OCI-LY7 (cell line): ENCODE results near the gene HMCES. TPM values are rescaled to one million over a fixed set of nuclear protein-coding genes. Genes with fewer than 3 reads are reported as not detected.
"Not testable (repeated sequence)": the region's sequence is repeated elsewhere in the genome, so short reads cannot be mapped to it uniquely, and the experiment has no call there.

ENCODE experiments used
- BruUV-seq: library from RNA; stranded (reverse); fragments of 400-500 nt; replicated peaks from 2 replicates; lab custom pipeline; 2021; lab: Mats Ljungman, UMichigan
- CTCF ChIA-PET: fragments of 300-600 bp; sonication (Branson Sonifier 250); formaldehyde crosslinking; loops from one replicate; lab custom pipeline; 2022; ENCODE audit warnings: antibody characterized with exemption; ENCODE audit not compliant: unreplicated experiment; lab: Charles Lee
- POLR2A ChIA-PET: fragments of 300-600 bp; sonication (Branson Sonifier 250); formaldehyde crosslinking; loops from one replicate; lab custom pipeline; 2022; ENCODE audit warnings: antibody characterized with exemption; lab: Charles Lee
- DNase-seq: peaks from one replicate; pipeline ENCODE4 v3.0.0-alpha.2; 2015; ENCODE audit warnings: low spot score
- H2AFZ ChIP-seq: fragments of 200-600 bp; sonication (generic), shearing (Covaris generic); 2 replicates; pipeline ENCODE4 v1.6.1; 2014; ENCODE audit warnings: mild to moderate bottlenecking, antibody characterized with exemption, low read length, moderate library complexity
- H3K27ac ChIP-seq: fragments of 200-600 bp; sonication (generic); 2 replicates; pipeline ENCODE4 v1.5.1; 2014; ENCODE audit warnings: mixed run types, low read depth, mild to moderate bottlenecking, moderate library complexity, low read length, inconsistent platforms; ENCODE audit not compliant: poor library complexity, severe bottlenecking
- H3K36me3 ChIP-seq: fragments of 200-600 bp; sonication (generic); 2 replicates; pipeline ENCODE4 v1.6.1; 2014; ENCODE audit warnings: mild to moderate bottlenecking, antibody characterized with exemption, low read length, moderate library complexity, mixed read lengths; ENCODE audit not compliant: insufficient read depth
- H3K4me1 ChIP-seq: fragments of 200-600 bp; sonication (generic); 2 replicates; pipeline ENCODE4 v1.5.1; 2014; ENCODE audit warnings: mild to moderate bottlenecking, low read length; ENCODE audit not compliant: insufficient read depth, poor library complexity, severe bottlenecking
- H3K4me2 ChIP-seq: fragments of 200-600 bp; sonication (generic); 2 replicates; pipeline ENCODE4 v1.6.1; 2014; ENCODE audit warnings: mild to moderate bottlenecking, low read length
- H3K4me3 ChIP-seq: fragments of 200-600 bp; sonication (generic); 2 replicates; pipeline ENCODE4 v1.5.1; 2014; ENCODE audit warnings: mild to moderate bottlenecking, low read depth, low read length; ENCODE audit not compliant: poor library complexity, severe bottlenecking
- H3K79me2 ChIP-seq: fragments of 200-600 bp; sonication (generic); 2 replicates; pipeline ENCODE4 v1.6.1; 2016; ENCODE audit warnings: low read depth, mild to moderate bottlenecking, low read length, moderate library complexity, mixed read lengths; ENCODE audit not compliant: insufficient read depth
- H3K9me2 ChIP-seq: fragments of 200-600 bp; sonication (generic); 2 replicates; pipeline ENCODE4 v1.6.1; 2016; ENCODE audit warnings: mild to moderate bottlenecking, low read length, mixed read lengths; ENCODE audit not compliant: insufficient read depth
- H3K9me3 ChIP-seq: fragments of 200-600 bp; sonication (generic); 2 replicates; pipeline ENCODE4 v1.6.1; 2014; ENCODE audit warnings: mild to moderate bottlenecking, mixed run types, low read length, mixed read lengths
- H4K20me1 ChIP-seq: fragments of 200-600 bp; sonication (generic); 2 replicates; pipeline ENCODE4 v1.6.1; 2014; ENCODE audit warnings: mild to moderate bottlenecking, antibody characterized with exemption, low read length, moderate library complexity, mixed read lengths; ENCODE audit not compliant: insufficient read depth
- CTCF ChIP-seq: fragments of 200-600 bp; sonication (generic); conservative IDR thresholded peaks from 2 replicates; pipeline ENCODE4 v1.5.1; 2014; ENCODE audit warnings: mild to moderate bottlenecking, antibody characterized with exemption, low read length, moderate library complexity, mixed read lengths
- EZH2phosphoT487 ChIP-seq: fragments of 200-600 bp; sonication (generic); IDR thresholded peaks from 2 replicates; pipeline ENCODE4 v1.6.1; 2018; ENCODE audit warnings: low read depth, borderline replicate concordance, mild to moderate bottlenecking, mixed run types, antibody characterized with exemption, low read length, moderate library complexity, mixed read lengths
- intact Hi-C: fragments of 100-400 bp; cut with micrococcal nuclease; formaldehyde crosslinking; loops from one replicate; pipeline ENCODE4 v1.10.0; 2022; ENCODE audit not compliant: unreplicated experiment
- total RNA-seq, 2 experiments: library from RNA; depleted of rRNA in 1 of 2; stranded (reverse); fragments of >200 nt in 1 of 2; shearing (Covaris generic) in 1 of 2; gene quantifications; 2 replicates each; pipeline ENCODE4 v1.2.3, GENCODE V29; 2014 to 2022

The HMCES gene
- total RNA-seq, 2 experiments from 2014 or later = 90.6 to 287 TPM

- DNase-seq = peak; percentile 94
Measured at GRCh38 chr3:129245641-129246306, 32.9 kb upstream of the HMCES start.

GRCh38 chr3:129246636-129247035 lies 32.0 kb upstream of the HMCES start:
- intact Hi-C loops = loop anchor here (5.0 kb wide), 1 partner anchor 369 kb away; the partner anchor contains the start of gene ACAD9
- BruUV-seq = no TSS peak
- H4K20me1 ChIP-seq = no peaks in the 10 kb centered on the region
- H3K4me2 ChIP-seq = no peak overlapping the region
- CTCF ChIA-PET = interaction anchor here (0.8 to 2.8 kb wide), 4 partner anchors 10 to 277 kb away, joined by 3 to 17 read pairs (median 4); partner anchors contain the start of gene RAB43
- no peak for DNase-seq
- POLR2A ChIA-PET = interaction anchor here (0.6 to 3.4 kb wide), 15 partner anchors 11 to 329 kb away, joined by 3 to 15 read pairs (median 4); no protein-coding TSS in a partner anchor
- no peak for TF ChIP-seq CTCF
- TF ChIP-seq EZH2phosphoT487 = no peak
- no peaks in the 10 kb centered on the region for H3K9me3 ChIP-seq
- H3K27ac ChIP-seq = no peak overlapping the region
- no peaks in the 10 kb centered on the region for H3K36me3 ChIP-seq
- H2AFZ ChIP-seq = no peak overlapping the region
- H3K4me1 ChIP-seq = peaks cover 28% of the 10 kb centered on the region
- H3K9me2 ChIP-seq = no peaks in the 10 kb centered on the region
- H3K79me2 ChIP-seq = peaks cover 23% of the 10 kb centered on the region; the same call in 1 of the 2 replicates
- no peak overlapping the region for H3K4me3 ChIP-seq

More at GRCh38 chr3:129245641-129246306, 32.9 kb upstream of the HMCES start:
- H3K36me3 ChIP-seq, H4K20me1 ChIP-seq, H3K9me2 ChIP-seq, H3K4me3 ChIP-seq, H3K9me3 ChIP-seq, H3K27ac ChIP-seq, BruUV-seq: not testable (repeated sequence)
- H3K79me2 ChIP-seq = peaks cover 23% of the 10 kb centered on the region; the same call in 1 of the 2 replicates
- H3K4me2 ChIP-seq = peak overlapping the region; percentile 49
- peak overlapping the region; percentile 49; the same call in 1 of the 2 replicates for H2AFZ ChIP-seq
- H3K4me1 ChIP-seq = peaks cover 28% of the 10 kb centered on the region
- CTCF ChIA-PET = interaction anchor here (0.6 to 2.8 kb wide), 10 partner anchors 21 to 276 kb away, joined by 3 to 17 read pairs (median 4); partner anchors contain the start of gene RAB43
- intact Hi-C loops = loop anchor here (1.0 to 5.0 kb wide), 4 partner anchors 63 to 368 kb away; partner anchors contain the start of genes ACAD9 and CNBP
- peak; percentile 95 for TF ChIP-seq CTCF
- POLR2A ChIA-PET = interaction anchor here (0.6 to 3.4 kb wide), 18 partner anchors 13 to 670 kb away, joined by 3 to 15 read pairs (median 4); a partner anchor contains a TSS
